Endometrial microvascular endothelial cells (primary cell): ENCODE measurements around the gene ANKRD24. TPM values are rescaled to one million over a fixed set of nuclear protein-coding genes. Genes with fewer than 3 reads are reported as not detected.
"Not testable (repeated sequence)": the region's sequence is repeated elsewhere in the genome, so short reads cannot be mapped to it uniquely, and the experiment has no call there.

Experiments used
- in situ Hi-C: cut with HindIII; loops from 2 replicates; pipeline ENCODE4 v1.10.0; 2017; ENCODE audit warnings: low sequenced_read_pairs, low pct_unique_long_range_greater_than_20kb; ENCODE audit errors: inconsistent ontology term
- total RNA-seq: library from RNA; depleted of rRNA; stranded (reverse); fragments of >200 nt; gene quantifications from one replicate; pipeline ENCODE4 v1.2.3, GENCODE V29; 2015; ENCODE audit errors: inconsistent ontology term

Gene ANKRD24
- total RNA-seq, result not detected

DNA sequence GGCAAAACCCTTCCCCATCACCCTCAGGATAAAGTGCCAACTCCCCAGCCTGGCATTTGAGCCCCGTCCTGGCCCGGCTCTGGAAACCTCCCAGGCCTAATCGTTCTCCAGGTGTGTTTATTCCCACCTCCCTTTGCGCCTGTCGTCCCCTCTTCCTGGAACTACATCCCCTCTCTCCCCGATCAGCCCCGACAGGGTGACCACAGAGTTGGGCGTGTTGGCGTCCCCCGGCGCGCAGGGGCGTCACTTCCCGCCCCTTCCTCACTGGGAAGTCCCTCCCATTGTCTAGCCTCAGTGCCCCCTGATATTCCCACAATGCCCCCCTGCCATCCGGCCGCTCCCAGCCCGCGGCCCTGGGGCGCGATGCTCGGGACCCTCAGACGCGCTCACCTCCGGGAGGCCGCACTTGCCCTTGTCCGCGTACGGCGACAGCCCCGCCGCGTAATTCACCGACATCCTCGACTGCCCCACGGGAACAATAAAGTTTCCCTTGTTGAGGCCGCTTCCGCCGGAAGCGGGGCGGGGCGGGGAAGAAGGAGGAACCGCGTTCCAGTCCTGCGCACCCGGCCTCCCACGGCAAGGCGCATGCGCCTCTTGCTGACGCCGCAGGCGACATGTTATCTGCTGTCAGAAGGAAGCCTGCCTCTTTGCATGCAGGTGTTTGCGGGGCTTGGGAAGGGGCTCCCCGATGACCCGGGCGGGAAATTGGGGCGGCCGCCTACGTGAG, at the start of gene ANKRD24, which contains the start of gene SIRT6:
Gene ANKRD24 (plus strand): TSS at position 606 of the 727 bp plus-strand sequence. CDS start 3,737 bp downstream, outside the sequence.
Gene SIRT6 (minus strand): TSS at position 480 of the 727 bp plus-strand sequence. CDS start 24 bp downstream, at position 456.
- in situ Hi-C loops, result no loop called here

- in situ Hi-C loops, result no loop called here
These were observed 48.1 kb upstream of the ANKRD24 start for GRCh38 chr19:4134351-4134750.

DNA sequence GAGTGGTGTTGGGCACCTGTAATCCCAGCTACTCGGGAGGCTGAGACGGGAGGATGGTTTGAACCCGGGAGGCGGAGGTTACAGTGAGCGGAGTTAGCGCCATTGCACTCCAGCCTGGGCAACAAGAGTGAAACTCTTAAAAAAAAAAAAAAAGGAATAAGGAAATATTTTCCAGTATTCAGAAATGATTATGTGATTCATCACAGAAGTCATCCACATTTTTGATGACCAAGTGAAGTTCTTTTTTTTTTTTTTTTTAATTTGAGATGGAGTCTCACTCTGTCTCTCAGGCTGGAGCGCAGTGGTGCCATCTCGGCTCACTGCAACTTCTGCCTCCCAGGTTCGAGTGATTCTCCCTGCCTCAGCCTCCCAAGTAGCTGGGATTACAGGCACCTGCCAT, 47.1 kb upstream of the ANKRD24 start:
- in situ Hi-C loops, result not testable (repeated sequence)

GRCh38 chr19:4136680-4137088, 45.8 kb upstream of the ANKRD24 start:
- in situ Hi-C loops, result no loop called here

GRCh38 chr19:4138445-4138844, 44.0 kb upstream of the ANKRD24 start:
- in situ Hi-C loops, result no loop called here

- in situ Hi-C loops, result no loop called here
These were observed 42.8 kb upstream of the ANKRD24 start for GRCh38 chr19:4139614-4140236.

DNA sequence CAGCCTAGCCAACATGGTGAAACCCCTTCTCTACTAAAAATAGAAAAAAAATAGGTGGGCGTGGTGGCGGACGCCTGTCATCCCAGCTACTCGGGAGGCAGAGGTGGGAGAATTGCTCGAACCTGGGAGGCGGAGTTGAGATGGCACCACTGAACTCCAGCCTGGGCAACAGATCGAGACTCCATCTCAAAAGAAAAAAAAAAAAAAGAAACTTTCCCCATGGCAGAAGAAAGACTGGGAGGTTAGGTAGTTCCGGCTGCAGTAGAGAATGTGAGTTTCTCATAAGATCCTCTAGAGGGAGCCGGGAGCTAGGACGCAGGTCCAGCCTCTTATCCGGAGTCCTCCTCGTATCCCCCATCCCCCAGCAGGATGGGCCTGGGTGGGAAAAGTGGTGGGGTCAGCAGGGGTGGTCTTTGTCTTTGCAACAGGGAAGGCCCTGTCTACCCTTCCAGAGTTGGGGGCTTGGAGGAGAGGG, 42.2 kb upstream of the ANKRD24 start:
- in situ Hi-C loops, result no loop called here

GRCh38 chr19:4142916-4143315, 39.6 kb upstream of the ANKRD24 start:
- in situ Hi-C loops, result not testable (repeated sequence)

DNA sequence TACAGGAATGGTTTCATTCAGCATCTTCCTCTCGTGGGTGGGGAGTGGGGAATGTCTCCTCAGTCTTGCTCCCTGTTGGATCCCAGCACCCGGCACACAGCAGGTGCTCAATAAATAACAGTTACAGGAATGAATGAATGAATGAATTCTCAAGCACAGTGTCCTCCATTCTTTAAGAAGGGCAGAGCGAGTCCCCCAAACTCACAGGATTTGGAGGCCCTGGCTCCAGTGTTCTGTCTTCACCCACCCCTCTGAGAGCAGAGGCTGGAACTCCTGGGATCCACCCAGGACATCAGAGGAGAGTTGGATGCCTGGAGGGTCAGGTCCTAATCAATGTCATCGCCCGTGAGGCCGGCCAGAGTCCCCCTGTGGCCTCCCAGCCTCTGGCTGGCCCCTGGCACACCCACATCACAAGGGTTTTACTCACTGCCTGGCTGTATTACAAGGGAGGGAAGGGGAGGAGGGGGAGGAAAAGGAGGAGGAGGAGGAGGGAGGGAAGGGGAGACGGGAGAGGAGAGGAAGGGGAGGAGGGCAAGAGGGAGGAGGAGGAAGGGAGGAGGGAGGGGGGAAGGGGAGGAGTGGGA, 37.7 kb upstream of the ANKRD24 start:
- in situ Hi-C loops, result no loop called here

DNA sequence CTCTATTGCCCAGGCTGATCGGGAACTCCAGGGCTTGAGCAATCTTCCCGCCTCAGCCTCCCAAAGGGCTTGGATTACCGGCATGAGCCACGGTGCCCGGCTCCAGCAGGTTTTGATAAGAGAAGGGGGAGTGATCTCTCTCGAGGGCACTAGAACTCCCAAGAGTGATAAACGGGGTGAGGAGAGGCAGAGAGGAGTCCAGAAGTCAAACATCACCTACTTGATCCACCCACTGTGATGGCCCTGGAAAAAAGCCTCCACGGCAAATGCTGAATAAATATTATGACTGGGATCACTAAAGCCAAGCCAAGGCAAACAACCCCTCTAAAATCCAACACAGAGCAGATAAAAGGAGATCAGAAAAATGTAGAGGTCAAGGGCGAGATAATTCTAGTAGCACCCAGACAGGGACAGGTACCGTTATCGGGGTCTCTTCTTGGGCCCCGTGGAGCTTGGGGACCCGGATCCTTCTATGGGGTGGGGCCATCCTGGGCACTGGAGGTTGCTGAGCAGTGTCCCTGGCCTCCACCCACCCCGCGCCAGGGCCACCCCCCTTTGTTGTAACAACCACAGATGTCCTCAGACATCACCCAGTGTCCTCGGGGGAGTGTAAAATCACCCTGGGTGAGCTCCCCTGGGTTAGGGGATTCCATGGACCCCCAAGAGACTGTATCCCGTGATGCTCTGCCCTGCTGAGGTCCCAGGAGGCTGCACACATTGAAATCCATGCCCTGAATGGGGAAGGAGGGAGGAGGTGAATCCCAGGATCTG, 32.8 kb upstream of the ANKRD24 start:
- in situ Hi-C loops, result no loop called here

DNA sequence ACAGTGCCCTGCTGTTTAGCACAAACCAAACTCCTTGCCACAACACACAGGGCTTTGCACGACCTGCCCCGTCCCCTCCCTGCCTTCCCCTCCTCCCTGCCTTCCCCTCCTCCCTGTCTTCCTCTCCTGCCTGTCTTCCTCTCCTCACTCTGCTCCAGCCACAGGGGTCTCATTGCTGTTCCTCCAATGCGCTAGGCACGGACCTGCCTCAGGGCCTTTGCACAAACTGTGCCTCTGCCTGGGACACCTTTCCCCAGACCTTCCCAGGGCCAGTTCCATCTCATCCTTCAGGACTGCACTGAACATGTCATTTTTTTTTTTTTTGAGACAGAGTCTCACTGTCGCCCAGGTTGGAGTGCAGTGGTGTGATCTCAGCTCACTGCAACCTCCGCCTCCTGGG, 30.9 kb upstream of the ANKRD24 start:
- in situ Hi-C loops, result no loop called here

DNA sequence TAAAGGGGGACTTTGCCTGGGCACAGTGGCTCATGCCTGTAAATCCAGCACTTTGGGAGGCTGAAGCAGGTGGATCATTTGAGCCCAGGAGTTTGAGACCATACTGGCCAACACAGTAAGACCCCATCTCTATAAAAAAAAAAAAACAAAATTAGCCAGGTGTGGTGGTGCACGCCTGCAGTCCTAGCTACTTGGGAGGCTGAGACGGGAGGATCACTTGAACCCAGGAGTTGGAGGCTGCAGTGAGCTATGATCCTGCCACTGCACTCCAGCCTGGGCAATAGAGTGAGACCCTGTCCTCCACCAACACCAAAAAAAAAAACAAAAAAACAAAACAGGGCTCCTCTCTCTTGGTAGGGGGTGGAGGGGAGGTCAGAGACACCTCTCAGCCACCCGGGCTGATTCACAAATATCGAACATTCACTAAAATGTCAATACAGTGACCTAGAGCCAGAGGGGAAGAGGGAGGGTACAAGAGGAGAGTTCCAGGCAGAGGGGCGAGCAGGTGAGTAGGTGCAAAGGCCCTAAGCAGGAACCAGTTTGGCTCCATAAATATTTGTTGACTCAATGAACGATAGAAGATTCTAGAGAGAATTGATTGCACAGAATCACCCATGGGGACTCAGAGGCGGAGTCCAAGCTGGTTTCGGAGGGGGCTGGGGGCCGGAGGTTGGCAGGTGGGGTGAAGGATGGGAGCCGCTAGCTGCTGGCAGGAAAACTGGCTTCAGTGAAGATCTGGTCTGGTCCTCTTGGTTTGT, 30.1 kb upstream of the ANKRD24 start:
- in situ Hi-C loops, result no loop called here

DNA sequence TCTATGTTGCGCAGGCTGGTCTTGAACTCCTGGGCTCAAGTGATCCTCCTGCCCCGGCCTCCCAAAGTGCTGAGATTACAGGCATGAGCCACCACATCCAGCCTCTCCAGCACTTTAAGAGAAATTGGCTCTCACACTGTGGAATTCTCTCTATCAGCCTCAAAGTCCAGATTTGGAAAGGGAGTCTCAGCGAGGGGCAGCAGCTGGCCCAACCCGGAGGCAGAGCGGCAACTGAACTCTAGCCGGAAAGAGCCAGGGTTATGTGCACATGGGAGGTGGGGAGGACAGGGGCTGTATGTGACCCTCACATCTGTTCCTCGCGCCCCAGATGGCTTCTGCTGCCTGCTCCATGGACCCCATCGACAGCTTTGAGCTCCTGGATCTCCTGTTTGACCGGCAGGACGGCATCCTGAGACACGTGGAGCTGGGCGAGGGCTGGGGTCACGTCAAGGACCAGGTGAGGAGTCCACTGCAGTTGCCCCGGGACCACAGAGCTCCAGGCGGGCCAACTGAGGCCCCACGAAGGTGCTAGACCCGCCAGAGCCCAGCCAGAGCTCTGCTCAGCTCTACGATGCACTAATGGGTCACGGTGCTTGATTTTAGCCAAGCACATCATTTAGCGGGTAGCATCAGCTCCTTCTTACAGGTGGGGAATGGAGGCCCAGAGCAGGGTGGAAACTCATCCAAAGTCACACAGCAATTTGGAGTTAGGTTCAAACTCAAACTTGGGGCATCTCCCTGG, 27.7 kb upstream of the ANKRD24 start:
- in situ Hi-C loops, result no loop called here

DNA sequence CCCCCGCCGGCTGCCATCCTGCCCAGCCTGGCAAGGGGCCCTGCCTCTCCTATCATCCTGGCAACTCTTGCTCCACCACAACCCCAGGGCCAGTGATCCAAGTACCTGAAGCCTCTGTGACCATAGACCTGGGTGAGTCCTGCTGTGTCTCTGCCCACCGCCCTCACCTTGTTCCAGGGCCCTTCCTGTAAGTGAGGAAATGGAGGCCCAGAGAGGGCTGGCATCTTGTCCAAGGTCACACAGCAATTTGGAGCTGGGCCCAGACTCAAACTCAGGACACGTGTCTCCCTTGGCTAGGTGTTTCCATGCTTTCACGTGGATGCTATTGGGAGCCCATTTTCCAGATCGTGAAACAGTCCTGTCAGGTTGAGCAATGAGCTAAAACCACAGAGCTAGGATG, 25.3 kb upstream of the ANKRD24 start:
- in situ Hi-C loops, result no loop called here

- in situ Hi-C loops, result not testable (repeated sequence)
These were observed 24.5 kb upstream of the ANKRD24 start for GRCh38 chr19:4157971-4158370.

DNA sequence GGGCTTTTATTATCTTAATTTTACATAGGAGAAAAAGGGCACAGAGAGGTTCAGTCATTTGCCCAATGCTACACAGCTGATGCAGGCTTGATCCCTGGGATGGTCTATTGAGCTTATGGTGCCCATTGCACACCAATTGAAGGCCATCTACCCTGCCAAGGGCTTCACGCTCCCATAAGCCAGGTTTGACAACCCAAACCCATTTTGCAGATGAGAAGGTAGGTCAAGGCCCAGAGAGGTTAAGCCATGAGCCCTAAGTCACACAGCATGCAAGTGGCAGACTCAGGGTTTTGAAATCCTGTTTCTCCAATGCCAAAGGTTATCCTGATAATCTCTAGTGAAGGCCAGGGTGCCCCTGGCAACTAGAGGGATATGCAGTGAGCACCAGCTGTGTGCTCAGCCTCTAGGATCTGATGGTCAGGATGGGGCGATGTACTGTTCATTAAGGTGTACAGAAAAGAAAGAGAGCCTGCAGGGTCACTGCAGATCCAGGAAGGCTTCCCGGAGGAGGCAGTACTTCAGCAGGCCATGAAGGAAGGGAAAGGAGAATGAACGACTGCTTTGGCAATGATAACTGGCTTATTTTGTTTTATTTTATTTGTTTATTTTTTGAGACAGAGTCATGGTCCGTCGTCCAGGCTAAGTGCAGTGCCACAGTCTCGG, 20.9 kb upstream of the ANKRD24 start:
- in situ Hi-C loops, result no loop called here

DNA sequence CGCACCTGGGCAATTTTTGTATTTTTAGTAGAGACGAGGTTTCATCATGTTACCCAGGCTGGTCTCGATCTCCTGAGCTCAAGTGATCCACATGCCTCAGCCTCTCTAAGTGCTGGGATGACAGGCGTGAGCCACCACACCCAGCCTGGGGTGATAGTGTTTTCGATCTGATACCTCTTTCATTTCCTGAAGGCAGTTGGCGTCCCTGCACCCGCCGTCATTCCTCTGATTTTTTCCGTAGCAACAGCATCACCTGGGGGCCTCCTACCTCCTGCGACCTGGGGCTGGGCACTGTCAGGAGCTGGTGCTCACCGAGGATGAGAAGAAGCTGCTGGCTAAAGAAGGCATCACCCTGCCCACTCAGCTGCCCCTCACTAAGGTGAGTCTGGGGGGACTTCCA, 18.2 kb upstream of the ANKRD24 start:
- in situ Hi-C loops, result no loop called here
